Pancreas (tissue), 10 donors: ENCODE data around the gene ANKRD42. TPM values are rescaled to one million over a fixed set of nuclear protein-coding genes. Genes with fewer than 3 reads are reported as not detected.

Experiments used
- ATAC-seq, 4 donors: fragments of 200-7000 bp; cut with Tn5 transposase; one replicate each; pipeline versions ENCODE4 v1.8.0 to v1.9.1; 2020; ENCODE audit warnings: mild to moderate bottlenecking in 4 of 4, moderate library complexity in 4 of 4
- DNase-seq, 6 donors: peaks; one replicate each; pipeline ENCODE4 v3.0.0-alpha.2; 2020
- FAIRE-seq: peaks from 2 replicates; lab custom pipeline; 2012; peaks lifted over from hg19 to GRCh38; lab: Jason Lieb, UNC
- H3K27ac ChIP-seq, 4 donors: fragments of 200-600 bp; sonication (generic); 1 replicate in 3 of 4; 2 replicates in 1 of 4; pipeline versions ENCODE4 v1.5.0 to v1.8.0; 2020
- H3K27me3 ChIP-seq, 4 donors: fragments of 200-600 bp; one replicate each; pipeline ENCODE4 v1.8.0; 2021
- H3K36me3 ChIP-seq, 3 donors: fragments of 200-600 bp; sonication (generic) in 1 of 3; one replicate each; pipeline versions ENCODE4 v1.5.0 to v1.8.0; 2020 to 2021
- H3K4me1 ChIP-seq, 3 donors: fragments of 200-600 bp; one replicate each; pipeline ENCODE4 v1.8.0; 2021
- H3K4me3 ChIP-seq, 4 donors: fragments of 200-600 bp; sonication (generic) in 2 of 4; one replicate each; pipeline versions ENCODE4 v1.5.0 to v1.8.0; 2020 to 2021
- H3K9me3 ChIP-seq, 4 donors: fragments of 200-600 bp; one replicate each; pipeline ENCODE4 v1.8.0; 2021
- CTCF ChIP-seq, 4 donors: fragments of 200-600 bp; sonication (generic) in 3 of 4; IDR thresholded peaks; one replicate each; pipeline versions ENCODE4 v1.5.0 to v1.8.0; 2021; ENCODE audit warnings: antibody characterized with exemption in 4 of 4
- WGBS, 2 donors: extraction: QIAGEN DNeasy Blood & Tissue Kit; methylation state at CpG; one replicate each; pipeline ENCODE4 v1.1.7; 2013; 5-methylcytosine and 5-hydroxymethylcytosine counted together
- intact Hi-C, 3 donors: fragments of 100-400 bp; cut with DNase I; formaldehyde crosslinking; loops; one replicate each; pipeline versions ENCODE4 v1.11.1 to v1.14.2; 2022
- polyA plus RNA-seq, 2 donors: library from polyadenylated mRNA; stranded (reverse); fragments of 200-250 nt; gene quantifications; one replicate each; pipeline ENCODE4 v1.2.3, GENCODE V29; 2013
- total RNA-seq, 6 donors: library from RNA; stranded (reverse); fragmentation: NEBNext Ultra II Directional in 4 of 6; extraction: Animal tissue kit (Norgen Biotek cat#: 25700) in 4 of 6; gene quantifications; one replicate each; pipeline versions ENCODE4 v1.2.1 to v1.2.4, GENCODE V29; 2021 to 2023
- donor health status: healthy with polysubstance abuse.
- donor health status: DM: no; HTN: no; CAD: no; lungs with moderate emphysema.
- donor health status: DM: no; HTN: no; CAD: no.
- donor health status: control.
- donor health status: control.
- donor health status: Bipolar disorder and iron deficiency.
- donor health status: DM: yes; HTN: yes; CAD: no.
- donor health status: DM: no; HTN: no; CAD: no.
- donor health status: DM: no; HTN: no; CAD: no.
- donor health status: DM: yes; HTN: yes; CAD: no.

Gene ANKRD42
- total and polyA plus RNA-seq, 8 donors, result 3.5 to 8.1 (median 5.3) TPM

GRCh38 chr11:83252941-83253340 lies 59.4 kb downstream of the ANKRD42 start:
- no peaks in the 10 kb centered on the region for H3K36me3 ChIP-seq
- no peak overlapping the region for H3K4me3 ChIP-seq
- no peaks in the 10 kb centered on the region for H3K4me1 ChIP-seq
- no peak overlapping the region for H3K27ac ChIP-seq
- TF ChIP-seq CTCF (IDR thresholded peaks at IDR 0.05), result no peak
- H3K27me3 ChIP-seq, result no peaks in the 10 kb centered on the region
- DNase-seq (no peak), FAIRE-seq (no peak), ATAC-seq (no peak)
- WGBS, 2 donors, result 80 to 83% methylated on average over 2 of the region's 2 CpGs
- intact Hi-C loops, result loop anchor here in 1 of 3 donors (10.0 kb wide), 1 partner anchor 348 kb away; the partner anchor contains the start of genes DDIAS and PRCP
- H3K9me3 ChIP-seq, result no peaks in the 10 kb centered on the region

- H3K27ac ChIP-seq, result no peak overlapping the region
- ATAC-seq (no peak), FAIRE-seq (no peak), DNase-seq (no peak)
- H3K36me3 ChIP-seq, result peaks cover 0 to 9% (median 0%) of the 10 kb centered on the region in 3 donors
- TF ChIP-seq CTCF (IDR thresholded peaks at IDR 0.05), result no peak
- intact Hi-C loops, result loop anchor here in 1 of 3 donors (10.0 kb wide), 1 partner anchor 351 kb away; the partner anchor contains the start of genes DDIAS and PRCP
- no peaks in the 10 kb centered on the region for H3K4me1 ChIP-seq
- H3K4me3 ChIP-seq, result no peak overlapping the region
- 77 to 91% methylated on average over 3 of the region's 3 CpGs for WGBS, 2 donors
- H3K9me3 ChIP-seq, result no peaks in the 10 kb centered on the region
- no peaks in the 10 kb centered on the region for H3K27me3 ChIP-seq
Observed at GRCh38 chr11:83255366-83255765, 61.9 kb downstream of the ANKRD42 start.

- Histone ChIP-seq H3K9me3 (no peaks in the 10 kb centered on the region), H3K4me1 (no peaks in the 10 kb centered on the region), H3K36me3 (peaks cover 0 to 13% (median 0%) of the 10 kb centered on the region in 3 donors), H3K27ac (no peak overlapping the region), H3K27me3 (no peaks in the 10 kb centered on the region), H3K4me3 (no peak overlapping the region)
- 38 to 44% methylated on average over 3 of the region's 3 CpGs for WGBS, 2 donors
- DNase-seq (no peak), FAIRE-seq (no peak), ATAC-seq (peak in 3 of 4 donors; percentile 13 to 58 (median 17))
- no peak for TF ChIP-seq CTCF (IDR thresholded peaks at IDR 0.05)
- intact Hi-C loops, result loop anchor here in 1 of 3 donors (10.0 kb wide), 1 partner anchor 352 kb away; the partner anchor contains the start of genes DDIAS and PRCP
Observed at GRCh38 chr11:83256602-83257340, 63.3 kb downstream of the ANKRD42 start.

GRCh38 chr11:83257761-83258168 lies 64.3 kb downstream of the ANKRD42 start:
- no peak overlapping the region for H3K27ac ChIP-seq

More at GRCh38 chr11:83257761-83258168, 64.3 kb downstream of the ANKRD42 start:
- FAIRE-seq (no peak), ATAC-seq (no peak), DNase-seq (no peak)
- intact Hi-C loops, result loop anchor here in 1 of 3 donors (10.0 kb wide), 1 partner anchor 353 kb away; the partner anchor contains the start of genes DDIAS and PRCP
- no peak for TF ChIP-seq CTCF (IDR thresholded peaks at IDR 0.05)
- Histone ChIP-seq H3K36me3 (peaks cover 0 to 20% (median 1%) of the 10 kb centered on the region in 3 donors), H3K4me1 (no peaks in the 10 kb centered on the region), H3K9me3 (no peaks in the 10 kb centered on the region), H3K4me3 (no peak overlapping the region), H3K27me3 (no peaks in the 10 kb centered on the region)
- WGBS, 2 donors, result 95 to 99% methylated on average over 3 of the region's 3 CpGs
